ENCODE measurements around the gene CPSF7. TPM values are rescaled to one million over a fixed set of nuclear protein-coding genes. Genes with fewer than 3 reads are reported as not detected.

The CPSF7 gene
- 82.7 and 87.0 TPM in 2 replicates for total RNA-seq (2021)
- percentile 96 among the genes with signal in this experiment for Bru-seq, nascent RNA
- BruChase-seq, experiment 1, labeled RNA remaining after a 2-hour chase = percentile 94 among the genes with signal in this experiment
- BruChase-seq, experiment 2, labeled RNA remaining after a 6-hour chase = percentile 95 among the genes with signal in this experiment
- long read RNA-seq, transcript CPSF7-202 (10 exons, 3,650 nt) = minor isoform, 10 of 42 reads
- long read RNA-seq, transcript CPSF7-205 (10 exons, 3,524 nt) = major isoform, 13 of 42 reads
- long read RNA-seq, partial matches to known transcripts = 7 of 42 reads
- long read RNA-seq, other reads (novel, unspliced or antisense) = 11 of 42 reads

- ChIA-PET POLR2A (ENCODE audit: unreplicated experiment) (interaction anchor here (0.6 to 1.5 kb wide), 6 partner anchors 8 to 518 kb away, joined by 3 to 10 read pairs (median 3); partner anchors contain the start of genes CYB561A3 and TMEM138), CTCF (interaction anchor here (0.5 to 1.3 kb wide), 6 partner anchors 42 to 527 kb away, joined by 3 to 17 read pairs (median 4); partner anchors contain the start of genes CYB561A3, TMEM138 and VWCE)
- TF ChIP-seq EZH2 (IDR thresholded peaks at IDR 0.05; ENCODE audit: low read depth) (no peak), CTCF (conservative IDR thresholded peaks at IDR 0.05) (0 out of 2 replicates have a peak, but pooled peaks have one; percentile 9)
- Histone ChIP-seq H4K20me1 (ENCODE audit: insufficient read depth) (peaks cover 37% of the 10 kb centered on the region), H3K4me3 (peak within 1 kb of the TSS; percentile 97), H2AFZ (peak within 1 kb of the TSS; percentile 92), H3K27me3 (ENCODE audit: insufficient read depth, low read depth) (no peaks in the 10 kb centered on the region), H3K4me1 (replicated peaks; ENCODE audit: insufficient read depth) (peaks cover 33% of the 10 kb centered on the region), H3F3A (ENCODE audit: insufficient read depth, low read depth) (peaks cover 37% of the 10 kb centered on the region), H3K36me3 (ENCODE audit: low read depth) (peaks cover 38% of the 10 kb centered on the region), H3K9me2 (ENCODE audit: insufficient read depth) (no peaks in the 10 kb centered on the region), H3K9me3 (ENCODE audit: insufficient read depth, low read depth) (no peaks in the 10 kb centered on the region), H3K79me2 (ENCODE audit: low read depth) (peaks cover 92% of the 10 kb centered on the region), H3K27ac (peak within 1 kb of the TSS; percentile 86), H3K4me2 (peak within 1 kb of the TSS; percentile 95)
- peak; percentile 89 to 97 for DNase-seq
- TSS peak; percentile 53 for BruUV-seq (replicated peaks)
- intact Hi-C loops (cut with micrococcal nuclease; ENCODE audit: unreplicated experiment) = no loop called here
Measured at GRCh38 chr11:61429691-61430582, at the start of gene CPSF7, which contains the start of gene SDHAF2. CPSF7 (minus strand) TSS chr11:61429975; CDS start chr11:61429235, 740 bp downstream. SDHAF2 (plus strand) TSS chr11:61430124; CDS start chr11:61430147, 23 bp downstream.

- no peak overlapping the region for H2AFZ ChIP-seq
- no peaks in the 10 kb centered on the region for H3K27me3 ChIP-seq (ENCODE audit: insufficient read depth, low read depth)
- no TSS peak for BruUV-seq (replicated peaks)
- H3K4me3 ChIP-seq = no peak overlapping the region
- intact Hi-C loops (cut with micrococcal nuclease; ENCODE audit: unreplicated experiment) = loop anchor here (1.0 kb wide), 2 partner anchors 40 to 151 kb away; no protein-coding TSS in a partner anchor
- CTCF ChIA-PET = interaction anchor here (0.6 to 1.3 kb wide), 4 partner anchors 11 to 161 kb away, joined by 3 to 12 read pairs (median 4); no protein-coding TSS in a partner anchor
- no peaks in the 10 kb centered on the region for H3K9me2 ChIP-seq (ENCODE audit: insufficient read depth)
- no peak for TF ChIP-seq EZH2 (IDR thresholded peaks at IDR 0.05; ENCODE audit: low read depth)
- TF ChIP-seq CTCF (conservative IDR thresholded peaks at IDR 0.05) = peak; percentile 100
- no peaks in the 10 kb centered on the region for H3K36me3 ChIP-seq (ENCODE audit: low read depth)
- H3K27ac ChIP-seq = no peak overlapping the region
- H3K4me1 ChIP-seq (replicated peaks; ENCODE audit: insufficient read depth) = peaks cover 24% of the 10 kb centered on the region
- peak overlapping the region; percentile 26; the same call in 1 of the 2 replicates for H3K4me2 ChIP-seq
- POLR2A ChIA-PET (ENCODE audit: unreplicated experiment) = no interaction called here
- DNase-seq = peak in 1 of 2 experiments; percentile 50
- H3F3A ChIP-seq (ENCODE audit: insufficient read depth, low read depth) = peaks cover 17% of the 10 kb centered on the region; the same call in 1 of the 2 replicates
- no peaks in the 10 kb centered on the region for H3K79me2 ChIP-seq (ENCODE audit: low read depth)
- no peaks in the 10 kb centered on the region for H3K9me3 ChIP-seq (ENCODE audit: insufficient read depth, low read depth)
- no peaks in the 10 kb centered on the region for H4K20me1 ChIP-seq (ENCODE audit: insufficient read depth)
Measured at GRCh38 chr11:61477727-61478148, 48.0 kb upstream of the CPSF7 start.

- H3K27ac ChIP-seq = no peak overlapping the region
- no peaks in the 10 kb centered on the region for H3K36me3 ChIP-seq (ENCODE audit: low read depth)
- TF ChIP-seq CTCF (conservative IDR thresholded peaks at IDR 0.05) = no peak
- no peak for TF ChIP-seq EZH2 (IDR thresholded peaks at IDR 0.05; ENCODE audit: low read depth)
- BruUV-seq (replicated peaks) = no TSS peak
- no peak overlapping the region for H3K4me3 ChIP-seq
- H3K9me2 ChIP-seq (ENCODE audit: insufficient read depth) = no peaks in the 10 kb centered on the region
- ChIA-PET CTCF (interaction anchor here (0.6 to 1.1 kb wide), 5 partner anchors 31 to 185 kb away, joined by 3 to 12 read pairs (median 6); no protein-coding TSS in a partner anchor), POLR2A (ENCODE audit: unreplicated experiment) (interaction anchor here (0.7 kb wide), 1 partner anchor 52 kb away, joined by 5 read pairs; no protein-coding TSS in a partner anchor)
- peaks cover 17% of the 10 kb centered on the region; the same call in 1 of the 2 replicates for H3F3A ChIP-seq (ENCODE audit: insufficient read depth, low read depth)
- peaks cover 18% of the 10 kb centered on the region for H3K4me1 ChIP-seq (replicated peaks; ENCODE audit: insufficient read depth)
- no peaks in the 10 kb centered on the region for H3K79me2 ChIP-seq (ENCODE audit: low read depth)
- H3K27me3 ChIP-seq (ENCODE audit: insufficient read depth, low read depth) = no peaks in the 10 kb centered on the region
- no peak for DNase-seq
- H3K9me3 ChIP-seq (ENCODE audit: insufficient read depth, low read depth) = no peaks in the 10 kb centered on the region
- H3K4me2 ChIP-seq = no peak overlapping the region
- H2AFZ ChIP-seq = no peak overlapping the region
- intact Hi-C loops (cut with micrococcal nuclease; ENCODE audit: unreplicated experiment) = loop anchor here (1.0 kb wide), 2 partner anchors 40 to 151 kb away; no protein-coding TSS in a partner anchor
- H4K20me1 ChIP-seq (ENCODE audit: insufficient read depth) = no peaks in the 10 kb centered on the region
Measured at GRCh38 chr11:61477126-61477525, 47.4 kb upstream of the CPSF7 start.
